LNCAP (cell line): ENCODE data around the gene NPDC1.

ENCODE experiments used
- TF ChIP-seq, protein P1 (sequence below): fragments of 450-650 bp; IDR thresholded peaks from 2 replicates; pipeline ENCODE4 v1.5.1; 2017; ENCODE audit warnings: mild to moderate bottlenecking

The NPDC1 gene

DNA sequence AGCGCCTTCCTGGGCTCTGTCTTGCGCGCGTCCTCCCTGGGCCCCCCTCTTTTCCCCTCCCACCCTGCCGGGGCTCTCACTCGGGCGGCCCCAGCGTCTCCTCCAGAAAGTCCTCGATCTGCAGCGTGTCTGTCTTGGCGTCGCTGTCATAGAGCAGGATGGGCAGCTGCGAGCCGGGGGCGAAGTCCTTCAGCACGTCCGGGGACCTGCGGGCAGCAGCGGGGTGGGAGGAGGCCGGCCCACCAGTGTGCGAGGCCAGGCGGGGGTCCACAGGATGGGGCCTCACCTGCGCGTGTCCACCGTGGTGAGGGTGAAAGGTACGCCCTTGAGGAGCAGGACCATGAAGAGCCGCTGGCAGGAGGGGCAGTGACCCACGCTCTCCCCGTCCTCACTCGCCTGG, 50.6 kb downstream of the NPDC1 start:
- TF ChIP-seq, protein P1, sequence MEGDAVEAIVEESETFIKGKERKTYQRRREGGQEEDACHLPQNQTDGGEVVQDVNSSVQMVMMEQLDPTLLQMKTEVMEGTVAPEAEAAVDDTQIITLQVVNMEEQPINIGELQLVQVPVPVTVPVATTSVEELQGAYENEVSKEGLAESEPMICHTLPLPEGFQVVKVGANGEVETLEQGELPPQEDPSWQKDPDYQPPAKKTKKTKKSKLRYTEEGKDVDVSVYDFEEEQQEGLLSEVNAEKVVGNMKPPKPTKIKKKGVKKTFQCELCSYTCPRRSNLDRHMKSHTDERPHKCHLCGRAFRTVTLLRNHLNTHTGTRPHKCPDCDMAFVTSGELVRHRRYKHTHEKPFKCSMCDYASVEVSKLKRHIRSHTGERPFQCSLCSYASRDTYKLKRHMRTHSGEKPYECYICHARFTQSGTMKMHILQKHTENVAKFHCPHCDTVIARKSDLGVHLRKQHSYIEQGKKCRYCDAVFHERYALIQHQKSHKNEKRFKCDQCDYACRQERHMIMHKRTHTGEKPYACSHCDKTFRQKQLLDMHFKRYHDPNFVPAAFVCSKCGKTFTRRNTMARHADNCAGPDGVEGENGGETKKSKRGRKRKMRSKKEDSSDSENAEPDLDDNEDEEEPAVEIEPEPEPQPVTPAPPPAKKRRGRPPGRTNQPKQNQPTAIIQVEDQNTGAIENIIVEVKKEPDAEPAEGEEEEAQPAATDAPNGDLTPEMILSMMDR: no peak

DNA sequence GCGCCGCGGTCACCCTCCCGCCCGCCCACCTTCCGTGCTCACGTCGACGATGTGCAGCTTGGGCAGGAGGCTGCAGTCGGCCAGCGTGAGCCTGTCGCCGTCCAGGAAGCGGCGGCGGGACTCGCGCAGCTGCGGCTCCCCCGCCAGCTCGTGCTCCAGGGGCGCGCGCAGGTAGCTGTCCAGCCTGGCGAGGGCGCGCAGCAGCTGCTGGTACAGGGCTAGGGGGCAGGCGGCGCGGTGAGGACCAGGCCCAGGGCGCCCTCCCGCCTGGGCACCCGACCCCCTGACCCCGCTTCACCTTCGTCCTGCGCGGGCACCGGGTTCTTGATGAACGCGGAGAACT, 51.1 kb downstream of the NPDC1 start:
- TF ChIP-seq, protein P1: no peak

DNA sequence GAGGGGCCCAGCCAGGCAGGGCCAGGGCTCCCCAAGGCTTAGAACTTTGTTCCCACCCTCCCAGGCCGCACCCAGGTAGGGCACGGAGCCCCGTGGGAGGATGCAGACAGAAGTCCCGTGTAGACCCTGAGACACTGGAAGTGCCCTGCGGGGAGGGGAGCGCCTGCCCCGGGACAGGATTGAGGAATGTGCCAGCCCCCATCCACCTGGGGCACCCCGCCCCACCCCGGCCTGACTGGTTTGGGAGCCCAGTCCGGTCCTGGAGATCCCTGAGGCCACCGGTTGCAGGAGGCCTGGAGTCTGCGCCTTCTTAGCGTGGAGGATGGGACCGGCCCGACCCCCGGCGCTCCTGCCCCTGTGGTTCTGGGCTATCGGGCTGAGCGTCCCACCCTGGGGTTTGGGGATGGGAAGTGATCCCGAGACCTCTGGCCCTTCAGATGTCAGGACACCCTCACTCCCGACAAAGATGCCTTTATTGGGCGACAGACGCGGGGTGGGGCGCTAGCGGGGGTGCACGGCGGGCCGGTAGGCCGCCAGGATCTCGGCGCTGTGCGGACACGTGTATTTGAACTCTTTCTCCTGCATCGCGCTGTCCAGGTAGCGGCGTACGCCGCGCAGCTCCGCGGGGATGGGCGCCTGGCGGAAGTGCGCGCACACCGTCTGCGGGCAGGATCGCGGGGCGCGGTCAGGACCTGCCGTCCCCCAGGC, 51.6 kb downstream of the NPDC1 start:
- TF ChIP-seq, protein P1: no peak

DNA sequence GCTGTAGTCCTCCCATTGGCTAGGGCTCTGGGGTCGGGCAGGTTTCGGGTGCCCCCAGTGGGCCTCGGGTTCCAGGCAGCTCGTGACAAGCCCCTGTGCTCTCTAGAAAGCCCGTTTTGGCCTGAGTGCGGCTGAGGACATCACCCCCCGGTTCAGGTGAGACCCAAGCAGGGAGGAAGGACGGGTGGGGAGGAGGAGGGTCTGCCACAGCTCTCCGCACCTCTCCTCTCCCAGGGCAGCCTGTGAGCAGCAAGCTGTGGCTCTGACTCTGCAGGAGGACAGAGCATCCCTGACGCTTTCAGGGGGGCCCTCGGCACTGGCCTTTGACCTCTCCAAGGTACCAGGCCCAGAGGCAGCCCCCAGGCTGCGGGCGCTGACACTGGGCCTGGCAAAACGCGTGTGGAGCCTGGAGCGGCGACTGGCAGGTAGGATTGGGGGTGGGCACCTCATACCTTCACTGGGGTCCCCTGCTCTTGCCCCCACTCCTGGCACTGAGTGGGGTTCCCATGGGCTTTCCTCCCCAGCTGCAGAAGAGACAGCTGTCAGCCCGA, 53.1 kb downstream of the NPDC1 start:
- TF ChIP-seq, protein P1: no peak

DNA sequence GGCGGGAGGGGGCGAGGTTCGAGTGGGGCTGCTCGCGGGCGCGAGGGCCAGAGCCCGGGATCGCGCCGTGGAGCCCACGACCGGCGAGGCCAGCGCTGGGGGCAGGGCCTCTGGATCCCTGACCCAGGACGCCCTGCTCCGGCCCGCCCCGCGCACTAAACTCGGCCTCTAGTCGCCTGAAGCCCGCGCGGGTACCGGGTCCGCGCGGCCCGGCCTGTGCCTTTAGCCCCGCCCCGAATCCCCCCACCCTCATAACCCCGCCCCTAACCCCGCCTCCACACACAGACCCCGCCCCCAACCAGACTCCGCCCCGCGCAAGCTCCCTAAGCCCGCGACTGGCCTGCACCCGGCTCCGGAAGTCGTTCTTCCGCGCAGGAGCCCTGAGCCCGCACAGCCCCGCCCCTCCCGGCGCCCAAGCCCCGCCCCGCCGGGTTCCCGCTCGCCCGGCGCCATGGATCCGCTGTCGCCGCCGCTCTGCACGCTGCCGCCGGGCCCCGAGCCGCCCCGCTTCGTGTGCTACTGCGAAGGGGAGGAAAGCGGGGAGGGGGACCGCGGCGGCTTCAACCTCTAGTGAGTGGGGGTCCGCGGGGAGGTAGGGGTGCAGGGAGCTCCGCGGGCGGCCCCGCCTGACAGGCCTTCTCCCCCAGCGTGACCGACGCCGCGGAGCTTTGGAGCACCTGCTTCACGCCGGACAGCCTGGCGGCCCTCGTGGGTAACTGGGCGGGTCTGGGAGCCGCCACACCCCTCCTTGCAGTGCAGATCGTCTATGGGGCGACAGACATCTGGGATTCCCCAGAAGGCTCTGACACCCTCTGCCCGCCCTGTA, 53.8 kb downstream of the NPDC1 start, which contains the start of gene PAXX:
TSS of gene PAXX (plus strand) at position 430 of the 826 bp plus-strand sequence. CDS start at position 452, 22 bp downstream.
- TF ChIP-seq, protein P1: no peak

DNA sequence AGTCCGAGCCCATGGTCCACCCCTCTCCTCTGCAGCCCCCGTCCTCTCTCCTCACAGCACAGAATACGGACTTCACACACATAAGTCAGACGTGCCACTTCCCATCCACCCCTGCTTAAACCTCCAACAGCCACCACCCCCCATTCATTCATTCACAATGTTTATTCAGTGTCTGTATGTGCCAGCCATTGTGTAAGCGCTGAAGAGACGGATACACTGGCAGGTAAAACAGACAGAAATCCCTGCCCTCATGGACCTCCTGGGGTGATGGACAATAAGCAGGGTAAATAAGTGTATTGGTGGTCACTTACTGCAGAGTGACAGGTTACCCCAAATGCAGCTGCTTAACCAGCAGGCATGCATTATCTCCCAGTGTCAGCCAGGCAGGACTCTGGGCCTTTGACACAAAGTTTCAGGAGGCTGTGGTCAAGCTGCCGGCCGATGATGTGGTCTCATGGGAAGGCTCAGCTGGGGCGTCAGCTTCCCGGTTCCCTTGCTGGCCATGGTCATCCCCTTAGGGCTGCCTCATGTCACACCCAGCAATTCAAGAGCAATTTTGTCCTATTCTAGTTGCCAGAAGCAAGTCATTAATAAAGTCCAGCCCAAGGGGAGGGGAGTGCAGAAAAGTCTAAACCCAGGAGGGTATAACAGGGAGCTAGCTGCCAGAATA, 55.6 kb downstream of the NPDC1 start:
- TF ChIP-seq, protein P1: no peak
